Calu3 (cell line): ENCODE data around the gene ZFYVE9. TPM values are rescaled to one million over a fixed set of nuclear protein-coding genes. Genes with fewer than 3 reads are reported as not detected.

Source experiments
- BruUV-seq: library from RNA; stranded (reverse); fragments of 400-500 nt; replicated peaks from 2 replicates; lab custom pipeline; 2021; lab: Mats Ljungman, UMichigan
- CTCF ChIA-PET: fragments of 300-600 bp; sonication (Branson Sonifier 250); formaldehyde crosslinking; loops from one replicate; lab custom pipeline; 2022; ENCODE audit warnings: antibody characterized with exemption; lab: Charles Lee
- DNase-seq: peaks from one replicate; pipeline ENCODE4 v3.0.0; 2022
- H3K27ac Mint-ChIP-seq: one replicate; pipeline ENCODE4 v1.8.0; 2022; ENCODE audit warnings: mixed read lengths; ENCODE audit not compliant: unreplicated experiment
- H3K27me3 Mint-ChIP-seq: one replicate; pipeline ENCODE4 v1.8.0; 2022; ENCODE audit warnings: mixed read lengths; ENCODE audit not compliant: unreplicated experiment
- H3K36me3 Mint-ChIP-seq: one replicate; pipeline ENCODE4 v1.8.0; 2022; ENCODE audit warnings: mild to moderate bottlenecking, moderate library complexity, mixed read lengths; ENCODE audit not compliant: insufficient read depth, unreplicated experiment
- H3K4me1 Mint-ChIP-seq: one replicate; pipeline ENCODE4 v1.8.0; 2022; ENCODE audit warnings: mild to moderate bottlenecking, low read depth, mixed read lengths; ENCODE audit not compliant: unreplicated experiment
- H3K4me3 Mint-ChIP-seq: one replicate; pipeline ENCODE4 v1.8.0; 2022; ENCODE audit warnings: mild to moderate bottlenecking, low read depth, moderate library complexity, mixed read lengths; ENCODE audit not compliant: unreplicated experiment
- H3K9me3 Mint-ChIP-seq: one replicate; pipeline ENCODE4 v1.8.0; 2022; ENCODE audit warnings: low read depth, mixed read lengths; ENCODE audit not compliant: unreplicated experiment
- CTCF ChIP-seq: fragments of 200-600 bp; IDR thresholded peaks from one replicate; pipeline ENCODE4 v1.8.0; 2022; ENCODE audit warnings: antibody characterized with exemption; ENCODE audit not compliant: unreplicated experiment
- intact Hi-C: fragments of 100-400 bp; cut with micrococcal nuclease; formaldehyde crosslinking; loops from one replicate; pipeline ENCODE4 v1.10.0; 2022; ENCODE audit not compliant: unreplicated experiment
- total RNA-seq: library from RNA; stranded (reverse); gene quantifications from 2 replicates; pipeline ENCODE4 v1.2.3, GENCODE V29; 2022

Gene ZFYVE9
- total RNA-seq, 1 experiment from 2014 or later = 13.6 TPM

DNA sequence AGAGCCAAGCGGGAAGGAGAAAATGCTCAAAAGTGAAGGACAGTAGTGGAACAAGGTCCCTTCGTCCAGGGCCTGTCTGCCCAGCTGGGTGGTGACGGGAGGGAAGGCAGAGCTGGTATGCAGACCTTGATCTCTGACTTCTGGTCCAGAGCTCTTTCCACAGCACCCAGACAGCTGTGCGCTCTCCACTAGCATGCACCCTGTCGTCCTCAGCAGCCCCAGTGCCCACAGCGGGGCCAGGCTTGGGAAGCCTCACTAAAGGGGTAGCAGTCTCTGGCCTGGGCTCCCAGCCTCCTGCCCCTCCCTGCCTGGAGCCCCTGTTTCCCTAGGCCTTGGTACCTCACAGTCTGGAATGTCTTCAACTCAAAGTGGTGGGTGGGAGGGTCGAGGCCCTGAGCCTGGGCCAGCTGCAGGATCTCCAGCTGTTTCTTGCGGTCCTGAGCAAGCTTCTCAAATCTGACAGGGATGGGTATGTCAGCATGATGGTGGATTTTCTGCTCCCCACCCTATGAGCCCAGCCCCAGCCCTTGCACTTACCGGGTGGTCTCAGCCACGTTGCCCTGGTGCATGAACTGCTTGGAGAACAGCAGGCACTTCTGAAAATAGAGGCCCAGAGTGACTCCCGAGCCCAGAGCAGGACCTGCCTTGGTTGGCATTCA lies 214.1 kb downstream of the ZFYVE9 start:
- peaks cover 36% of the 10 kb centered on the region for H3K36me3 Mint-ChIP-seq
- no peaks in the 10 kb centered on the region for H3K27me3 Mint-ChIP-seq
- H3K27ac Mint-ChIP-seq = no peak overlapping the region

GRCh38 chr1:52356818-52357355 lies 215.0 kb downstream of the ZFYVE9 start:
- intact Hi-C loops = no loop called here
- H3K4me1 Mint-ChIP-seq = no peaks in the 10 kb centered on the region
- no peak for TF ChIP-seq CTCF
- no peaks in the 10 kb centered on the region for H3K9me3 Mint-ChIP-seq
- no TSS peak for BruUV-seq
- H3K27me3 Mint-ChIP-seq = no peaks in the 10 kb centered on the region
- H3K36me3 Mint-ChIP-seq = peaks cover 45% of the 10 kb centered on the region
- CTCF ChIA-PET = interaction anchor here (0.6 kb wide), 1 partner anchor 42 kb away, joined by 4 read pairs; no protein-coding TSS in a partner anchor
- H3K4me3 Mint-ChIP-seq = no peak overlapping the region
- no peak for DNase-seq
- H3K27ac Mint-ChIP-seq = no peak overlapping the region

More for the DNA sequence above, 214.1 kb downstream of the ZFYVE9 start:
- Mint-ChIP-seq H3K4me1 (no peaks in the 10 kb centered on the region), H3K9me3 (no peaks in the 10 kb centered on the region), H3K4me3 (no peak overlapping the region)
- intact Hi-C loops = no loop called here
- DNase-seq = no peak
- no peak for TF ChIP-seq CTCF
- CTCF ChIA-PET = no interaction called here
- BruUV-seq = no TSS peak

GRCh38 chr1:52357397-52357796 lies 215.5 kb downstream of the ZFYVE9 start:
- Mint-ChIP-seq H3K4me3 (no peak overlapping the region), H3K36me3 (peaks cover 47% of the 10 kb centered on the region), H3K4me1 (no peaks in the 10 kb centered on the region), H3K9me3 (no peaks in the 10 kb centered on the region), H3K27ac (no peak overlapping the region), H3K27me3 (no peaks in the 10 kb centered on the region)
- no TSS peak for BruUV-seq
- intact Hi-C loops = no loop called here
- DNase-seq = no peak
- CTCF ChIA-PET = interaction anchor here (0.6 kb wide), 1 partner anchor 42 kb away, joined by 4 read pairs; no protein-coding TSS in a partner anchor
- TF ChIP-seq CTCF = no peak

DNA sequence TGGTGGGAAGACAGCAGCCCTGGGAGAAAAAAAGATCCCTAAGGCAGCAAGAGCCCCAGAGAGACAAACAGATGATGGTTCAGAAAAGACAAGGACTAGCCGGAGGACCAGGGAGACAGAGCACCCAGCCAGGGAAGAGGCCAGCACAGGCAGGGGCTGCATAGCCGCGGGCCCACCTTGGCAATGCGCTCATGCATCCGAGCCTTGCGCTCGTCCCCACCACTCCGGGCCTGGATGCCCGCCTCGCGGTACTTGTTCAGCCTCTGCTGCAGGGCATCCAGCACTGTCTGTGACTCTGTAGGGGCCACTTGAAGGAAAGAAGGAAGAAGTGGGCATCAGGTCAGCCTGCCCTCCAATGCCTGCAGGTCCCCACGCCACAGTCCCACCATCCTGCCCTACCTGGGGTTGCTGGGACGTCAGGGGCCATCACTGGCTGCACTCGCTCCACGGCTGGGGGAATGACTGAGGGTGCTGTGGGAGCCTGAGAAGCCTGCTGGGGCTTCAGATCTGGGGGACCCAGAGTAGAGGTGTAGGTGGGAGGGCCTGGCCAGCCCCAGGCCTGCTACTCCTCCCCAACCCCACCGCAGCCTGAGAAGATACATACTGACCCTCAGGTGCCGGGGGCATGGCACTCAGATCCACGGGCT lies 217.1 kb downstream of the ZFYVE9 start:
- no peak overlapping the region for H3K27ac Mint-ChIP-seq
- intact Hi-C loops = no loop called here
- CTCF ChIA-PET = no interaction called here
- no peaks in the 10 kb centered on the region for H3K9me3 Mint-ChIP-seq
- no TSS peak for BruUV-seq
- TF ChIP-seq CTCF = no peak
- DNase-seq = no peak
- H3K27me3 Mint-ChIP-seq = no peaks in the 10 kb centered on the region
- H3K4me1 Mint-ChIP-seq = no peaks in the 10 kb centered on the region
- H3K36me3 Mint-ChIP-seq = peaks cover 42% of the 10 kb centered on the region
- H3K4me3 Mint-ChIP-seq = no peak overlapping the region
